BLaER1 (cell line): ENCODE measurements around the gene DNAI1.
"Not testable (repeated sequence)": the region's sequence is repeated elsewhere in the genome, so short reads cannot be mapped to it uniquely, and the experiment has no call there.

Experiments
- H3K27ac ChIP-seq: shearing (Covaris generic); formaldehyde crosslinking; 2 replicates; pipeline ENCODE4 v1.8.1; 2022
- H3K27me3 ChIP-seq: shearing (Covaris generic); formaldehyde crosslinking; 2 replicates; pipeline ENCODE4 v1.8.1; 2022
- H3K36me3 ChIP-seq: shearing (Covaris generic); formaldehyde crosslinking; 2 replicates; pipeline ENCODE4 v1.8.1; 2022
- H3K4me1 ChIP-seq: shearing (Covaris generic); formaldehyde crosslinking; 2 replicates; pipeline ENCODE4 v1.8.1; 2022
- H3K4me2 ChIP-seq: shearing (Covaris generic); formaldehyde crosslinking; 2 replicates; pipeline ENCODE4 v1.8.1; 2022
- H3K4me3 ChIP-seq: shearing (Covaris generic); formaldehyde crosslinking; 2 replicates; pipeline ENCODE4 v1.8.1; 2022
- H3K9ac ChIP-seq: shearing (Covaris generic); formaldehyde crosslinking; 2 replicates; pipeline ENCODE4 v1.8.1; 2022
- H3K9me3 ChIP-seq: shearing (Covaris generic); formaldehyde crosslinking; 2 replicates; pipeline ENCODE4 v1.8.1; 2022
- H4K20me1 ChIP-seq: shearing (Covaris generic); formaldehyde crosslinking; 2 replicates; pipeline ENCODE4 v1.8.1; 2022
- Cebpa-rat ChIP-seq: shearing (Covaris generic); IDR thresholded peaks from 2 replicates; pipeline ENCODE4 v1.8.1; 2022

Gene DNAI1

DNA sequence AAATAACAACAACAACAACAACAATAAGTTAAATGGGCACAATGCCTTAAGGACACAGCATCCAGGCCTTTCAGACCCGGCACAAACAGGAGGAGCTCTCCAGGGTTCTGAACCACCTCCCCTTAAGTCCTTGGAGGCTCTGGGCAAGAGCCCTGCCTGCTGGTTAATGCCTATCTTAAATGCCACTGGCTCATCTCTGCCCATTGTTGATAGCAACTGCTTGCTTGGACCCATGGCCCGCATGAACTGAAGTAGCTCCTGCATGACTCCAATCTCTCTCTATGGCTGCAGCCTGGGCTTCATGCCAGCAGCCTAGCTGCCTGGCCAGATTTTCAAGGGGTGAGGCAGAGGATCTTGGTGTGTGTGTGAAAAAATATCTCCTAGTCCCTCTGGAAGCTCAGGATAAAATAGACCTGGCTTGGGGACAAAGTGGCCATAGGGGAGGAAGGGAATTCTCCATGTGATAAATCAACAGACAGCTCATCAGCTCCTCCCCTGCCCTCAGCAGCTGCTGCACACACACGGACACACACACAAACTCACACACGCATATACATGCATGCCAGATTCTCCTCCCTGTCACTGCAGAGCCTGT is 27.7 kb upstream of the DNAI1 start:
- H3K27me3 ChIP-seq = no peaks in the 10 kb centered on the region
- H3K4me3 ChIP-seq = no peak overlapping the region
- peaks cover 100% of the 10 kb centered on the region for H4K20me1 ChIP-seq
- H3K9me3 ChIP-seq = no peaks in the 10 kb centered on the region
- no peaks in the 10 kb centered on the region for H3K4me1 ChIP-seq
- no peak overlapping the region for H3K4me2 ChIP-seq
- TF ChIP-seq Cebpa-rat = no peak
- H3K27ac ChIP-seq = no peak overlapping the region
- H3K9ac ChIP-seq = no peak overlapping the region
- peaks cover 11% of the 10 kb centered on the region; the same call in 1 of the 2 replicates for H3K36me3 ChIP-seq

DNA sequence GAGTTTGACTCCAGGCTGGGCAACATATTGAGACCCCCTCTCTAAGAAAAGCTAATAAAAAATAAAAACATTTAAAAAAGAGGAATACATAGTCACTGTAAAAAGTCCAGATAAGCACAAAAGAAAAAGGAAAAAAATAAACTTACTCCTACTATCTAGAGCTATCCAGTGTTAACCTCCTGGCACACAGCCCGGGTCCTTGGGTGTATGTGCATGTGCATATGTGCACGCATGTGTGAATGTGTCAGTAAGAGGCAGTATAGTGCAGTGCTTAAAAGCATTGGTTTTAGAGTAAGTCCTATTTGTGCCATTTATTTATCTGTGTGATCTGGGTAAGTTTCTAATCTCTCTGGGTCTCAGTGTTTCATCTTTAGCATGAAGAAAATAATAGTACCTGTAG is 26.9 kb upstream of the DNAI1 start:
- H3K9ac ChIP-seq = no peak overlapping the region
- peaks cover 100% of the 10 kb centered on the region for H4K20me1 ChIP-seq
- H3K4me3 ChIP-seq = no peak overlapping the region

GRCh38 chr9:34437006-34437925 is 21.3 kb upstream of the DNAI1 start:
- no peak overlapping the region for H3K27ac ChIP-seq

More for the DNA sequence above, 26.9 kb upstream of the DNAI1 start:
- Histone ChIP-seq H3K27me3 (no peaks in the 10 kb centered on the region), H3K9me3 (no peaks in the 10 kb centered on the region), H3K27ac (no peak overlapping the region), H3K4me2 (no peak overlapping the region), H3K36me3 (peaks cover 11% of the 10 kb centered on the region; the same call in 1 of the 2 replicates), H3K4me1 (no peaks in the 10 kb centered on the region)
- no peak for TF ChIP-seq Cebpa-rat

GRCh38 chr9:34437926-34438307 is 20.7 kb upstream of the DNAI1 start:
- not testable (repeated sequence) for H3K9ac ChIP-seq, H3K27me3 ChIP-seq, H3K9me3 ChIP-seq, H3K4me2 ChIP-seq, H3K4me3 ChIP-seq, H3K27ac ChIP-seq
- Histone ChIP-seq H4K20me1 (peaks cover 93% of the 10 kb centered on the region), H3K36me3 (peaks cover 31% of the 10 kb centered on the region; the same call in 1 of the 2 replicates), H3K4me1 (peaks cover 34% of the 10 kb centered on the region)

More at GRCh38 chr9:34437006-34437925, 21.3 kb upstream of the DNAI1 start:
- peaks cover 29% of the 10 kb centered on the region for H3K4me1 ChIP-seq
- H3K27me3 ChIP-seq = no peaks in the 10 kb centered on the region
- H4K20me1 ChIP-seq = peaks cover 95% of the 10 kb centered on the region
- H3K36me3 ChIP-seq = peaks cover 29% of the 10 kb centered on the region; the same call in 1 of the 2 replicates
- H3K4me2 ChIP-seq = no peak overlapping the region
- no peak overlapping the region for H3K9ac ChIP-seq
- H3K4me3 ChIP-seq = no peak overlapping the region
- no peak for TF ChIP-seq Cebpa-rat
- H3K9me3 ChIP-seq = no peaks in the 10 kb centered on the region

DNA sequence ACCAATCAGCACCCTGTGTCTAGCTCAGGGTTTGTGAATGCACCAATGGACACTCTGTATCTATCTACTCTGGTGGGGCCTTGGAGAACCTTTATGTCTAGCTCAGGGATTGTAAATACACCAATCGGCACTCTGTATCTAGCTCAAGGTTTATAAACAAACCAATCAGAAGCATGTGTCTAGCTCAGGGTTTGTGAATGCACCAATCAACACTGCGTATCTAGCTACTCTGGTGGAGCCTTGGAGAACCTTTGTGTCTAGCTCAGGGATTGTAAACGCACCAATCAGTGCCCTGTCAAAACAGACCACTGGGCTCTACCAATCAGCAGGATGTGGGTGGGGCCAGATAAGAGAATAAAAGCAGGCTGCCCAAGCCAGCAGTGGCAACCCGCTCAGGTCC is 20.1 kb upstream of the DNAI1 start:
- H3K4me3 ChIP-seq, H3K4me2 ChIP-seq, H3K27ac ChIP-seq, H3K27me3 ChIP-seq, H3K9me3 ChIP-seq, H3K9ac ChIP-seq: not testable (repeated sequence)
- Histone ChIP-seq H4K20me1 (peaks cover 93% of the 10 kb centered on the region), H3K4me1 (peaks cover 39% of the 10 kb centered on the region), H3K36me3 (peaks cover 31% of the 10 kb centered on the region; the same call in 1 of the 2 replicates)

GRCh38 chr9:34440017-34440416 is 18.6 kb upstream of the DNAI1 start:
- no peak overlapping the region for H3K27ac ChIP-seq

GRCh38 chr9:34442770-34443169 is 15.8 kb upstream of the DNAI1 start:
- Histone ChIP-seq H3K4me3 (no peak overlapping the region), H4K20me1 (peaks cover 93% of the 10 kb centered on the region), H3K27ac (no peak overlapping the region), H3K36me3 (peaks cover 30% of the 10 kb centered on the region; the same call in 1 of the 2 replicates), H3K4me2 (peak overlapping the region; percentile 62; the same call in 1 of the 2 replicates), H3K4me1 (peaks cover 51% of the 10 kb centered on the region), H3K9ac (no peak overlapping the region), H3K9me3 (no peaks in the 10 kb centered on the region), H3K27me3 (no peaks in the 10 kb centered on the region)
- no peak for TF ChIP-seq Cebpa-rat

More at GRCh38 chr9:34440017-34440416, 18.6 kb upstream of the DNAI1 start:
- H3K4me2 ChIP-seq = peak overlapping the region; percentile 37; the same call in 1 of the 2 replicates
- no peaks in the 10 kb centered on the region for H3K27me3 ChIP-seq
- no peak overlapping the region for H3K9ac ChIP-seq
- no peak for TF ChIP-seq Cebpa-rat
- no peak overlapping the region for H3K4me3 ChIP-seq
- H3K4me1 ChIP-seq = peaks cover 51% of the 10 kb centered on the region
- peaks cover 32% of the 10 kb centered on the region; the same call in 1 of the 2 replicates for H3K36me3 ChIP-seq
- H4K20me1 ChIP-seq = peaks cover 93% of the 10 kb centered on the region
- H3K9me3 ChIP-seq = no peaks in the 10 kb centered on the region

- H3K27ac ChIP-seq = no peak overlapping the region; the same call in 1 of the 2 replicates
- no peak for TF ChIP-seq Cebpa-rat
- 0 out of 2 replicates have a peak, but pooled peaks cover 22% of the 10 kb centered on the region for H3K36me3 ChIP-seq
- no peaks in the 10 kb centered on the region for H3K9me3 ChIP-seq
- H3K9ac ChIP-seq = no peak overlapping the region
- H3K4me2 ChIP-seq = peak overlapping the region; percentile 62
- H3K27me3 ChIP-seq = no peaks in the 10 kb centered on the region
- H3K4me1 ChIP-seq = peaks cover 51% of the 10 kb centered on the region
- H4K20me1 ChIP-seq = peaks cover 94% of the 10 kb centered on the region
- no peak overlapping the region for H3K4me3 ChIP-seq
Measured at GRCh38 chr9:34443533-34443932, 15.1 kb upstream of the DNAI1 start.

DNA sequence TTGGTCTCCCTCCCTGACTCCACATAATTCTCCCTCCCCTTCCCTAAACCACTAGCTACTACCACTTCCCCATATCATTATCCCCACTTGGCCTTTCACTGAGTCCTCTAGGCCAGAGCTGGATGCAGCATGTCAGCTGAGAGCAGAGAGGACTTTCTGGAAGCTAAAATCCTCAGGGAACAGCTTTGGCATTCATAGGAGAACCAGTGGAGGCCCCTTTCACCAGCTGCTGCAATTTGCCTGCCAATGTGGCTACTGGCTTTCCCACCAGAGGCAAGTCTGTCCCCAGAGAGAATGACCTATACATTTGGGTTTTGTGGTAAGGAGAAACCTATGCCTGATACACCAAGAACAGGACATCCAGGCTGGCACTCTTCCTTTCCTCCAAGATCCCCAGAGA is 14.6 kb upstream of the DNAI1 start:
- no peak overlapping the region for H3K4me3 ChIP-seq
- H3K4me1 ChIP-seq = peaks cover 51% of the 10 kb centered on the region
- no peak overlapping the region for H3K27ac ChIP-seq
- peak overlapping the region; percentile 62 for H3K4me2 ChIP-seq
- no peaks in the 10 kb centered on the region for H3K9me3 ChIP-seq
- TF ChIP-seq Cebpa-rat = no peak
- H3K36me3 ChIP-seq = 0 out of 2 replicates have a peak, but pooled peaks cover 18% of the 10 kb centered on the region
- peaks cover 98% of the 10 kb centered on the region for H4K20me1 ChIP-seq
- no peak overlapping the region for H3K9ac ChIP-seq
- no peaks in the 10 kb centered on the region for H3K27me3 ChIP-seq

GRCh38 chr9:34446468-34446891 is 12.1 kb upstream of the DNAI1 start:
- no peak overlapping the region for H3K4me2 ChIP-seq
- H3K27ac ChIP-seq = no peak overlapping the region
- no peak overlapping the region for H3K9ac ChIP-seq
- H3K9me3 ChIP-seq = no peaks in the 10 kb centered on the region
- TF ChIP-seq Cebpa-rat = no peak
- 0 out of 2 replicates have a peak, but pooled peaks cover 7% of the 10 kb centered on the region for H3K36me3 ChIP-seq
- H3K27me3 ChIP-seq = no peaks in the 10 kb centered on the region
- H3K4me1 ChIP-seq = peaks cover 35% of the 10 kb centered on the region
- peaks cover 98% of the 10 kb centered on the region for H4K20me1 ChIP-seq
- H3K4me3 ChIP-seq = no peak overlapping the region
